GM19468 (cell line): ENCODE measurements around the gene NUDT6.
A peak's percentile ranks its signal among the peaks of the same experiment; 100 is the strongest.

Source experiments
- ATAC-seq: cut with Tn5 transposase; IDR thresholded peaks from one replicate; pipeline ENCODE4 v1.9.1; 2021; ENCODE audit warnings: mild to moderate bottlenecking, moderate library complexity, moderate number of reproducible peaks; ENCODE audit not compliant: unreplicated experiment; ENCODE audit errors: extremely low read depth

Gene NUDT6

GRCh38 chr4:122917731-122918130, 4.7 kb downstream of the NUDT6 start:
- ATAC-seq, result no peak

GRCh38 chr4:122914938-122915337, 7.5 kb downstream of the NUDT6 start:
- ATAC-seq, result no peak

GRCh38 chr4:122914292-122914904, 8.0 kb downstream of the NUDT6 start:
- ATAC-seq, result peak; percentile 86

GRCh38 chr4:122912810-122913575, 9.4 kb downstream of the NUDT6 start:
- ATAC-seq, result no peak

GRCh38 chr4:122911588-122911987, 10.8 kb downstream of the NUDT6 start:
- no peak for ATAC-seq

- ATAC-seq, result no peak
These were observed 12.7 kb downstream of the NUDT6 start for GRCh38 chr4:122909683-122910082.

GRCh38 chr4:122908223-122908622, 14.2 kb downstream of the NUDT6 start:
- no peak for ATAC-seq

GRCh38 chr4:122906859-122907305, 15.5 kb downstream of the NUDT6 start:
- no peak for ATAC-seq

- no peak for ATAC-seq
These were observed 18.6 kb downstream of the NUDT6 start for GRCh38 chr4:122903766-122904288.

- no peak for ATAC-seq
These were observed 21.0 kb downstream of the NUDT6 start for GRCh38 chr4:122901247-122902010.

GRCh38 chr4:122900314-122900713, 22.1 kb downstream of the NUDT6 start:
- no peak for ATAC-seq

GRCh38 chr4:122899682-122900081, 22.7 kb downstream of the NUDT6 start:
- no peak for ATAC-seq

- no peak for ATAC-seq
These were observed 23.8 kb downstream of the NUDT6 start for GRCh38 chr4:122898370-122899150.

GRCh38 chr4:122896270-122896669, 26.1 kb downstream of the NUDT6 start:
- ATAC-seq, result no peak

GRCh38 chr4:122895336-122895995, 26.9 kb downstream of the NUDT6 start:
- no peak for ATAC-seq

GRCh38 chr4:122894827-122895226, 27.6 kb downstream of the NUDT6 start:
- ATAC-seq, result no peak

GRCh38 chr4:122890147-122890795, 32.1 kb downstream of the NUDT6 start:
- ATAC-seq, result no peak

- ATAC-seq, result no peak
These were observed 32.7 kb downstream of the NUDT6 start for GRCh38 chr4:122889726-122890125.

GRCh38 chr4:122884499-122884898, 37.9 kb downstream of the NUDT6 start:
- ATAC-seq, result no peak
